ENCODE data around the gene CCSAP.
"Not testable (repeated sequence)": the region's sequence is repeated elsewhere in the genome, so short reads cannot be mapped to it uniquely, and the experiment has no call there.

CCSAP gene

GRCh38 chr1:229364207-229365065 is 21.6 kb upstream of the CCSAP start:
- no peak for DNase-seq

GRCh38 chr1:229363723-229364122 is 20.9 kb upstream of the CCSAP start:
- no peak for DNase-seq

GRCh38 chr1:229360420-229360819 is 17.6 kb upstream of the CCSAP start:
- DNase-seq, result no peak

GRCh38 chr1:229355661-229356060 is 12.8 kb upstream of the CCSAP start:
- DNase-seq, result no peak

GRCh38 chr1:229354226-229354625 is 11.4 kb upstream of the CCSAP start:
- no peak for DNase-seq

- no peak for DNase-seq
Measured at GRCh38 chr1:229352975-229353374, 10.1 kb upstream of the CCSAP start.

- DNase-seq, result no peak
Measured at GRCh38 chr1:229349463-229350385, 6.9 kb upstream of the CCSAP start.

- no peak for DNase-seq
Measured at GRCh38 chr1:229347528-229347927, 4.7 kb upstream of the CCSAP start.

- no peak for DNase-seq
Measured at GRCh38 chr1:229344937-229345684, 2.3 kb upstream of the CCSAP start.

GRCh38 chr1:229344139-229344538 is 1.3 kb upstream of the CCSAP start:
- no peak for DNase-seq

- peak; percentile 88 for DNase-seq
Measured at GRCh38 chr1:229341774-229342655, 832 bp downstream of the CCSAP start.

GRCh38 chr1:229340496-229340895 is 2.4 kb downstream of the CCSAP start:
- no peak for DNase-seq

- no peak for DNase-seq
Measured at GRCh38 chr1:229339520-229339919, 3.3 kb downstream of the CCSAP start.

- DNase-seq, result no peak
Measured at GRCh38 chr1:229339086-229339485, 3.8 kb downstream of the CCSAP start.

GRCh38 chr1:229336345-229336744 is 6.5 kb downstream of the CCSAP start:
- DNase-seq, result no peak

- no peak for DNase-seq
Measured at GRCh38 chr1:229334716-229335115, 8.1 kb downstream of the CCSAP start.

- DNase-seq, result no peak
Measured at GRCh38 chr1:229334269-229334668, 8.6 kb downstream of the CCSAP start.

GRCh38 chr1:229328598-229329362 is 14.1 kb downstream of the CCSAP start:
- DNase-seq, result no peak

- DNase-seq, result not testable (repeated sequence)
Measured at GRCh38 chr1:229327765-229328164, 15.1 kb downstream of the CCSAP start.

- peak; percentile 15 for DNase-seq
Measured at GRCh38 chr1:229326601-229327000, 16.2 kb downstream of the CCSAP start.

GRCh38 chr1:229325853-229326487 is 16.9 kb downstream of the CCSAP start:
- no peak for DNase-seq
